ENCODE data around the gene PLA2G6.
"Not testable (repeated sequence)": the region's sequence is repeated elsewhere in the genome, so short reads cannot be mapped to it uniquely, and the experiment has no call there.

PLA2G6 gene

GRCh38 chr22:38165922-38166593, 15.6 kb downstream of the PLA2G6 start:
- Histone ChIP-seq H3K27ac (ENCODE audit: insufficient read depth, low read depth, low read length, poor library complexity, severe bottlenecking) (peak overlapping the region; percentile 8), H3K4me1 (ENCODE audit: control insufficient read depth, insufficient read depth, low read length) (peaks cover 3% of the 10 kb centered on the region), H3K4me3 (ENCODE audit: insufficient read depth, low read depth, low read length) (no peak overlapping the region), H3K36me3 (ENCODE audit: control insufficient read depth, insufficient read depth, low read length) (no peaks in the 10 kb centered on the region), H3K9me3 (ENCODE audit: control insufficient read depth, low read length) (no peaks in the 10 kb centered on the region), H3K27me3 (ENCODE audit: control insufficient read depth, insufficient read depth, low read length, poor library complexity, severe bottlenecking) (no peaks in the 10 kb centered on the region)
- 94 to 95% methylated on average over 13 of the region's 13 CpGs for WGBS, 2 experiments

- WGBS, 2 experiments = 90 to 92% methylated on average over 7 of the region's 7 CpGs
- Histone ChIP-seq H3K4me1 (ENCODE audit: control insufficient read depth, insufficient read depth, low read length) (peaks cover 3% of the 10 kb centered on the region), H3K4me3 (ENCODE audit: insufficient read depth, low read depth, low read length) (no peak overlapping the region), H3K9me3 (ENCODE audit: control insufficient read depth, low read length) (no peaks in the 10 kb centered on the region), H3K36me3 (ENCODE audit: control insufficient read depth, insufficient read depth, low read length) (no peaks in the 10 kb centered on the region), H3K27me3 (ENCODE audit: control insufficient read depth, insufficient read depth, low read length, poor library complexity, severe bottlenecking) (no peaks in the 10 kb centered on the region), H3K27ac (ENCODE audit: insufficient read depth, low read depth, low read length, poor library complexity, severe bottlenecking) (no peak overlapping the region)
Measured at GRCh38 chr22:38164551-38164918, 17.1 kb downstream of the PLA2G6 start.

GRCh38 chr22:38163844-38164550, 17.6 kb downstream of the PLA2G6 start:
- Histone ChIP-seq H3K27me3 (ENCODE audit: control insufficient read depth, insufficient read depth, low read length, poor library complexity, severe bottlenecking) (no peaks in the 10 kb centered on the region), H3K4me3 (ENCODE audit: insufficient read depth, low read depth, low read length) (no peak overlapping the region), H3K4me1 (ENCODE audit: control insufficient read depth, insufficient read depth, low read length) (peaks cover 3% of the 10 kb centered on the region), H3K9me3 (ENCODE audit: control insufficient read depth, low read length) (no peaks in the 10 kb centered on the region), H3K36me3 (ENCODE audit: control insufficient read depth, insufficient read depth, low read length) (no peaks in the 10 kb centered on the region), H3K27ac (ENCODE audit: insufficient read depth, low read depth, low read length, poor library complexity, severe bottlenecking) (no peak overlapping the region)
- WGBS, 2 experiments = 90 to 93% methylated on average over 13 of the region's 13 CpGs

- H3K36me3 ChIP-seq (ENCODE audit: control insufficient read depth, insufficient read depth, low read length) = no peaks in the 10 kb centered on the region
- H3K27ac ChIP-seq (ENCODE audit: insufficient read depth, low read depth, low read length, poor library complexity, severe bottlenecking) = no peak overlapping the region
- no peaks in the 10 kb centered on the region for H3K9me3 ChIP-seq (ENCODE audit: control insufficient read depth, low read length)
- whole genome bisulfite sequencing, 2 experiments = 93 to 94% methylated on average over 14 of the region's 14 CpGs
- H3K4me3 ChIP-seq (ENCODE audit: insufficient read depth, low read depth, low read length) = no peak overlapping the region
- H3K27me3 ChIP-seq (ENCODE audit: control insufficient read depth, insufficient read depth, low read length, poor library complexity, severe bottlenecking) = no peaks in the 10 kb centered on the region
- peaks cover 3% of the 10 kb centered on the region for H3K4me1 ChIP-seq (ENCODE audit: control insufficient read depth, insufficient read depth, low read length)
Measured at GRCh38 chr22:38162881-38163843, 18.5 kb downstream of the PLA2G6 start.

GRCh38 chr22:38155703-38156102, 25.9 kb downstream of the PLA2G6 start:
- no peaks in the 10 kb centered on the region for H3K9me3 ChIP-seq (ENCODE audit: control insufficient read depth, low read length)
- peaks cover 9% of the 10 kb centered on the region for H3K4me1 ChIP-seq (ENCODE audit: control insufficient read depth, insufficient read depth, low read length)
- no peak overlapping the region for H3K4me3 ChIP-seq (ENCODE audit: insufficient read depth, low read depth, low read length)
- H3K27ac ChIP-seq (ENCODE audit: insufficient read depth, low read depth, low read length, poor library complexity, severe bottlenecking) = no peak overlapping the region
- WGBS, 2 experiments = 91 to 100% methylated on average over 1 of the region's 1 CpG
- no peaks in the 10 kb centered on the region for H3K36me3 ChIP-seq (ENCODE audit: control insufficient read depth, insufficient read depth, low read length)
- no peaks in the 10 kb centered on the region for H3K27me3 ChIP-seq (ENCODE audit: control insufficient read depth, insufficient read depth, low read length, poor library complexity, severe bottlenecking)

GRCh38 chr22:38154563-38154915, 27.1 kb downstream of the PLA2G6 start:
- not testable (repeated sequence) for H3K9me3 ChIP-seq (ENCODE audit: control insufficient read depth, low read length); H3K36me3 ChIP-seq (ENCODE audit: control insufficient read depth, insufficient read depth, low read length); H3K27me3 ChIP-seq (ENCODE audit: control insufficient read depth, insufficient read depth, low read length, poor library complexity, severe bottlenecking); H3K27ac ChIP-seq (ENCODE audit: insufficient read depth, low read depth, low read length, poor library complexity, severe bottlenecking); H3K4me3 ChIP-seq (ENCODE audit: insufficient read depth, low read depth, low read length)
- 88 to 94% methylated on average over 1 of the region's 1 CpG for WGBS, 2 experiments
- peaks cover 17% of the 10 kb centered on the region for H3K4me1 ChIP-seq (ENCODE audit: control insufficient read depth, insufficient read depth, low read length)

GRCh38 chr22:38153821-38154562, 27.6 kb downstream of the PLA2G6 start:
- H3K27ac ChIP-seq (ENCODE audit: insufficient read depth, low read depth, low read length, poor library complexity, severe bottlenecking) = no peak overlapping the region
- no peaks in the 10 kb centered on the region for H3K36me3 ChIP-seq (ENCODE audit: control insufficient read depth, insufficient read depth, low read length)
- no peak overlapping the region for H3K4me3 ChIP-seq (ENCODE audit: insufficient read depth, low read depth, low read length)
- no peaks in the 10 kb centered on the region for H3K27me3 ChIP-seq (ENCODE audit: control insufficient read depth, insufficient read depth, low read length, poor library complexity, severe bottlenecking)
- peaks cover 17% of the 10 kb centered on the region for H3K4me1 ChIP-seq (ENCODE audit: control insufficient read depth, insufficient read depth, low read length)
- WGBS, 2 experiments = 58 to 59% methylated on average over 4 of the region's 4 CpGs
- H3K9me3 ChIP-seq (ENCODE audit: control insufficient read depth, low read length) = no peaks in the 10 kb centered on the region

GRCh38 chr22:38151126-38151500, 30.5 kb downstream of the PLA2G6 start:
- Histone ChIP-seq H3K36me3 (ENCODE audit: control insufficient read depth, insufficient read depth, low read length) (no peaks in the 10 kb centered on the region), H3K4me3 (ENCODE audit: insufficient read depth, low read depth, low read length) (no peak overlapping the region), H3K27me3 (ENCODE audit: control insufficient read depth, insufficient read depth, low read length, poor library complexity, severe bottlenecking) (no peaks in the 10 kb centered on the region), H3K4me1 (ENCODE audit: control insufficient read depth, insufficient read depth, low read length) (peaks cover 17% of the 10 kb centered on the region), H3K27ac (ENCODE audit: insufficient read depth, low read depth, low read length, poor library complexity, severe bottlenecking) (no peak overlapping the region), H3K9me3 (ENCODE audit: control insufficient read depth, low read length) (no peaks in the 10 kb centered on the region)
- WGBS, 2 experiments = 89 to 92% methylated on average over 8 of the region's 8 CpGs

- WGBS, 2 experiments = 84 to 85% methylated on average over 5 of the region's 5 CpGs
- Histone ChIP-seq H3K4me3 (ENCODE audit: insufficient read depth, low read depth, low read length) (no peak overlapping the region), H3K27me3 (ENCODE audit: control insufficient read depth, insufficient read depth, low read length, poor library complexity, severe bottlenecking) (no peaks in the 10 kb centered on the region), H3K4me1 (ENCODE audit: control insufficient read depth, insufficient read depth, low read length) (peaks cover 8% of the 10 kb centered on the region), H3K36me3 (ENCODE audit: control insufficient read depth, insufficient read depth, low read length) (no peaks in the 10 kb centered on the region), H3K27ac (ENCODE audit: insufficient read depth, low read depth, low read length, poor library complexity, severe bottlenecking) (no peak overlapping the region), H3K9me3 (ENCODE audit: control insufficient read depth, low read length) (no peaks in the 10 kb centered on the region)
Measured at GRCh38 chr22:38148245-38148644, 33.4 kb downstream of the PLA2G6 start.
